Measurements from ENCODE around the gene EPX.
A peak's percentile ranks its signal among the peaks of the same experiment; 100 is the strongest.

The EPX gene

DNA sequence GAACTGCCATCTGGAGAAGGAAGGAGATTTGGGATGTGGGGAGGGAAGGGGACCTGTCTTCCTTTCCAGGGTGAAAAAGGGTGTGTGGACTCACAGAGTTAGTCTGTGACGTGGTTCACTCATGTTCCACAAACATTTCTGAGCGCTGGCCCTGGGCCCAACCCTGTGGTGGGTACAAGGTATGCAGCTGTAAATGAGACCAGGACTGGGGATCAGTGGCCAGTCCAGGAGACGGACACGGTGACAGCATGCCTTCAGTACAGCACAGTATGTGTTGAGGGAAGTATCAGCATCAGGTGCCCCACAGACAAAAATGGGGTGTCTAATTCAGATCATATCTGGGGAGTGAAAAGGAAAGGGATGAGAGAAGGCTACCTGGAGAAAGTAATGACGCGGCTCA is 5.5 kb upstream of the EPX start:
- DNase-seq: no peak

DNA sequence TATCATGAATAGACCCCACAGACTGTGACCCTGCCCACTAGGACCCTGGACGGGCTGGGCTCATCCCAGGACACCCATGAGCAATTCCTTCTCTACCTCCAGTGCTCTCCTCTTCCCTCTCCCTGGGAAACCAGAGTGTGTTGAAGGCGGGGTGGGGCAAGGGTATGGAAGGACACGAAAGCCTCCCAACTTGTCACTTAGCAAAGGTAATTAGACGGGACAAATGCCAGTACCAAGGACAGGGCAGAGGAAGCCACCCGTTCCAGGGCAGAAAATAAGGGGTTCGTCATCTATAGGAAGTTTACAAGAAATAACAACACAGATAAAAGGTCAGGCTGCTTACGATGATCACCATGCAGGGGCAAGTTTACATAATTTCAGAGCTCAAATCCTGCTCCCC is 4.9 kb upstream of the EPX start:
- DNase-seq: no peak

DNA sequence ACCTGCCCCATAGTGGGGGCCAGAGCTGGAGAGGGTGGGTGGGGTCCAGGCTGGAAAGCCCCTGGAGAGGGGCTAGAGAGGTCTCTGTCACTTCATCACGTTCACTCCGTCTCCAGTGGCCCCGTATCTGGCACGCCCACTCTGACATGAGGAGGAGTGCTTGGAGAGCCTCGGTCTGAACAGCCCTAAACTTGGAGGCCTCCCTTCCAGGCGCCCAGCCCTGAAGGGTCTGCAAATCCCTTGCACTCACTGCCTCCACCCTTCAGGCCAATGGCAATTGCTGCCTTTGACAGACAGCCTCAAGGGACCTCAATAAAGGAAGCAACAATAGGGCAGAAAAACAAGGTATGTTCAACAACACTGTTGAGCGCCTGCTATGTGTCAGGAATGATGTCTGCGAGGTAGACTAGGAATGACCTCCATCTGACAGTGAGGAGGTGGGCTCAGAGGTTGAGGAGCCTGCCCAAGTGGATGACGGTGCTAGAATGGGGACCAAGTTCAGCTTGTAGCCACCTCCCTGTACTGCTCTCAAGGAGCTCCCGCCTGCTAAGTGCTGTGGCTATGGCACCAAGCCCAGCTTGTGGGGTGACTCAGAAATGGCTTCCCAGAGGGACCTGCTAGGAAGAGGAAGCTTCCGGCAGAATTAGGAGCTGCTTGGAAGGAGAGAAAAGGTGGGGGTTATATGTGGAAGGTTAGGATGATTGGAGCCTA is 2.9 kb upstream of the EPX start:
- peak; percentile 83 for DNase-seq

DNA sequence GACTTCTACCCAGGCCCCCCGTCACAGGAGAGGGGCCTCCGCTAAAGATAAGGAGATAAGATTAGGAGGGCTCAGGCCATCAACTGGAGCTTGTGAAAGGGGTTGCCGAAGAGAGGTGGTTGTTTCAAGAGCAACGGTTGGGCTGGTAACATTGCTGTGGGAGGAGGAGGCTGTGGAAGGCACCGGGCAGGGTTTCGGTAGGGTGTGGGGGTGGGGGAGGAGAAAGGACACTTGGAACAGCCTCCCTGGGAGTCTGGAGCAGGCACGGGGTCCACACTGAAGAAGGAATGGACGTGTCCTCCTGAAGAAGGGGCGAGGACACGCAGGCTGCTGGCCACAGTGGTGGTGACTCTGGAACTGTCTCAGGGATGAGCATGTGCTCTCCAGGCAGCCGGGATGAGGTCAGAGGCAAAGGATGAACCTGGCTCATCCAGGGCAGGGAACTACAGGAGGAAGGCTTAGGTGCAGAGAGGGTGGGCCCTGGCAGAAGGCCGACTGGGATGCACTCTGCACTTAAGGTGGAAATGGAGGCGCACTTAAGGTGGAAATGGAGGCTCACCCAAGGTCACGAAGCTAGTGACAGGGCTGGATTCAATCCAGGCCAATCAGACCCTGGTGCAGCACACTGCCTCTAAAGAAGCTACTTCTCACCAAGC is 1.2 kb upstream of the EPX start:
- DNase-seq: peak; percentile 77

DNA sequence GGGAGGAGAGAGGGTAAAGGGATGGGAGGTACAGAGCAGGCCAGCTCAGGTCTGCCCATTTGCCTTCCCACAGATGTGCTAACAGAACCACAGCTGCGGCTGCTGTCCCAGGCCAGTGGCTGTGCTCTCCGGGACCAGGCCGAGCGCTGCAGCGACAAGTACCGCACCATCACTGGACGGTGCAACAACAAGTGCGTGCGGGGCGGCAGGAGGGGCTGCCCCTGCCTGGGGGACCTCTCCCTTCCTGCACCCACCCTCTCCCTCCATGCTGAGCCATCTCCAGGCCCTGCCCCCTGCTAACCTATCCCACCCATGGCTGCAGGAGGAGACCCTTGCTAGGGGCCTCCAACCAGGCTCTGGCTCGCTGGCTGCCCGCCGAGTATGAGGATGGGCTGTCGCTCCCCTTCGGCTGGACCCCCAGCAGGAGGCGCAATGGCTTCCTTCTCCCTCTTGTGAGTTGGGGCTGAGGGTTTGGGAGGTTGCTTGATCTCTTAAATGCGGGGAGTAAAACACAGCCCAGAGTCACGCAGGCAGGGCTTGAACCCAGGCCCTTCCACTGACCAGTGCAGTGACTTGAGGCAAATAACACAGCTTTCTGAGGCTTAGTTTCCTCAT is 1.2 kb downstream of the EPX start:
- no peak for DNase-seq

DNA sequence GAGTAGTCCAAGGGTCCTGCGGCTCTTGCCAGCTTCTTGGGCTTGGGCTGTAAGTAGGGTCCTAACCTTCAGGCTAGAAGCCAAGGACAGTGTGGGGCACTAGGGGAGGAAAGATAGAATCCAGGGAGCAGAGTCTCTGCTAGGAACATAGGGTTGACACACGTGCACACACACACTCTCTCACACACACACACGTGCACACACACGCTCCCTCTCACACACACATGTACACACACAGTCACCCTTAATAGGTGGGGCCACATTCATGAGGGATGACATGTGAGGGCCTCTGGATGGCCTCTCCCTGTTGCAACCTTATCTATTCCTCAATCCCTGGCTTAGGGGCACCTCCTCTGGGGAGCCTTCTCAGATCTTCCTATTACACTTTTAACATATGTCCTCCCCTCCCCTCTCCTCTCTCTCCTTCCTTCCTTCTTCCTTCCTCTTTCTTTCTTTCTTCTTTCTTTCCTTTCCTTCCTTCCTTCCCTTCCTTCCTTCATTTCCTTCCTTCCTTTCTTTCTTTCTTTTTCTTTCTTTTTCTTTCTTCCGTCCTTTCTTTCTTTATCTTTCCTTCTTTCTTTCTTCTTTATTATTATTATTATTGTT is 3.1 kb downstream of the EPX start:
- peak; percentile 35 for DNase-seq

DNA sequence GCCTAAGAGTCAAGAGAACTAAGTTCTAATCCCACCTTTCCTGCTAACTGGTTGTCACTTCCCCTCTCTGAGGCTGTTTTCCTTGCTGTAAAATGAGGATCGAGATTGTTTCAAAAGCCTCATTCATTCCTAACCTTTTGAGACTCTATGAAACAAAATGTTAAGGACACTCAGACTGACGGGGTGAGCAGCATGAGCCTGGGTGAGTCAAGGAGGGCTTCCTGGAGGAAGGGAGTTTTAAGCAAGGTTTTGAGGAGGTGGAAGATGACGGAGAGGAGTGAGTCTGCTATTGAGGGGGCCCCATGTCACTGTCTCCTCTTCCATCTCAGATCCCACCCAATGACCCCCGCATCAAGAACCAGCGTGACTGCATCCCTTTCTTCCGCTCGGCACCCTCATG is 4.1 kb downstream of the EPX start:
- DNase-seq: no peak

DNA sequence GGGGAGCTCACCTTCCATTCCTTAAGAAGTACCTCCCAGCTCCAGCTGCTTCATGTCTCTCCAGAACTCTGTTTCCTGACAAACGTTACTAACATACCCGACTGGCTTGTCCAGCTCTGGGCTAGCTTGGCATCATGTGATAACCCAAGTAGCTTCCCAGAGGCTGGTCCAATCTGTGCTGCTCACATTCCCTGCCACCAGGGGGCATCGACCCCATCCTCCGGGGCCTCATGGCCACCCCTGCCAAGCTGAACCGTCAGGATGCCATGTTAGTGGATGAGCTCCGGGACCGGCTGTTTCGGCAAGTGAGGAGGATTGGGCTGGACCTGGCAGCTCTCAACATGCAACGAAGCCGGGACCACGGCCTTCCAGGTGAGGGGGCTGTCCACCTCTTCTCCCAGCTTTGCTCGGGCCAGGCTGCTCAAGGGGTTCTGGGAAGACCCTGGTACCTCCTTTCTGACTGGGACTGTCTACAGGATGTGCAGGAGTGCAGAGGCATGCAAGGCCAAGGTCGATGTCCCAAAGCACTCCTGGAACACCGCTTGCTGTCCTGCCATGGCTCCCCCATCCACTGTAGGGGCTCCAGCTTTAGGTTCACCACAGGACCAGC is 7.6 kb downstream of the EPX start:
- DNase-seq: peak; percentile 82

DNA sequence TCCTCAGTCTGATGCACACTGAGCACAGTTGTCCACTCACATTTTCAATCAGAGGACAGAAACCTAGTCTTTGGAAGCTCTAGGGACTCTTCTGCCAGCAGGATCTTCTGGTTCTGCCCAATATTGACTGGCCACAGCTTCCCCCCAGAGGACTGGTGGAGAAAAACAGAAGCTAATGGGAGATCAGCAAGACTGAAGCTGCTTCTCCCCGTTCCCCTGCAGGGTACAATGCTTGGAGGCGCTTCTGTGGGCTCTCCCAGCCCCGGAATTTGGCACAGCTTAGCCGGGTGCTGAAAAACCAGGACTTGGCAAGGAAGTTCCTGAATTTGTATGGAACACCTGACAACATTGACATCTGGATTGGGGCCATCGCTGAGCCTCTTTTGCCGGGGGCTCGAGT is 10.3 kb downstream of the EPX start:
- DNase-seq: no peak

DNA sequence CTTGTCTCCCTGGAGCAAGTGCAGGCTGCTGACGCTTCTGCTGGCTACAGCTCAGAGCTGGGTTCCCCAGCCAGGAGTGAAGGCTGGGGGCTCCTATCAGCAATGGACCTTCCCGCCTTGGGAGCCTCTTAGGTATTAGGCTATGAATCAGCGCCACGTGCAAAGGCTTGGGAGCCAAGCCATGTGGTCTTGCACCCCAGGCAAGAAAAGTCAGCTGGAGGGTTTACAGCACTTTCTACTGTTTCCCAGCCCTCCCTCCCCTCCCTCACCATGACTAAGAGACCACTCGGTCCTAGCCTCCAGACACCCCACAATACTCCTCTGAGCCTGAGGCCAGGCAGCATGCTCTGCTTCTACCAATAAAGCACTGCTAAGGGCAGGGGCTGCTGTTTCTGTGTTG is 12.3 kb downstream of the EPX start:
- no peak for DNase-seq

DNA sequence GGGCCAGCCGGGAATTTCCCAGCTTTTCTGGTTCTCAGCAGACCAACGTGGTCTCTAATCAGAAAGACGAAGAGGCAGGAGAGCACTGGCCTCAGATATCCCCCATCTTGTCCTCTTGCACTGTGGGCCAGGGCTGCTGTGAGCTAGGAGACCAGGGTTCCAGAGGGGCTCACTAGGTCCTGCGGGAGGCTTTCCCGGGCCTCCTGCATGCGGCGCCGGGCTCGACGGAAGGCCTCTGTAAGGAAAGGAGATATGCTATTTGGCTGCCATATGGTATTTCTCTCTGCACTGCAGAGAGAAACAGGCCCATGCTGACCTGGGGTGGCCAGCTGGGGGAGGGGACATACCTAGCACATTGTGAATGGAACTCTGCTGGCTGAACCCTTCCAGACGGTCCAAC is 13.4 kb downstream of the EPX start:
- no peak for DNase-seq

DNA sequence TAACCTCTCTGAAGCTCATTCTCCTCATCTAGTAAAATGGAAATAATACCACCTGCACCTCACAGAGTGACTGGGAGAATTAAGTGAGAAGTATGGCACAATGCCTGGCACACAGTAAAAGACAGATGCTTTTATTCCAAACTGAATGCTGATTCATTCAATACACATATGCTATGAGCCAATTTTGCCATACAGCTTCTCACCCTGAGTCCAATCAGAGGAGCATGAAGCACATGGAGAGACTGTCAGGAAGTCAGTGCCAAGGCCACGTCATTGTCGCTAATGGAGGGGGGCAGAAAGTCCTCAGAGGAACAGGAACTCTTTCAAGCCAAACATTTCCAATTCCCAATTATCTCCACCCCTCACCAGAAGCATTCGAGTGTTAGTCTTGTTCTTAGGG is 14.9 kb downstream of the EPX start:
- no peak for DNase-seq

DNA sequence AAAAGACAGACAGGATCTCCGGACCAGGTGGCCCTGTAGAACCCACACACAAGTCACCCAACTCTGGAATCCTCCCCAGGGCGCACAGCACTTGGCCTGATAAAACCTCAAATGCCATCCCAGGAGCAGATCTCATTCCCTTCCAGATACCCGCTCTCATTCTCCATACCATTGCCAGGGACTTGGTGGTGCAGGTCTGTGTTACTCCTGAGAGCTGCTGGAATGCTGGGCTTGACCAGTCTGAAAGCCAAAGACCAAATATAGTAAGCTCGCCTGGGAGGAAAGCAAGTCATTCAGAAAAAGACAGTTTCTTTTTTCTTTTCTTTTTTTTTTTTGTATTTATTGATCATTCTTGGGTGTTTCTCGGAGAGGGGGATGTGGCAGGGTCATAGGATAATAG is 15.8 kb downstream of the EPX start:
- no peak for DNase-seq

DNA sequence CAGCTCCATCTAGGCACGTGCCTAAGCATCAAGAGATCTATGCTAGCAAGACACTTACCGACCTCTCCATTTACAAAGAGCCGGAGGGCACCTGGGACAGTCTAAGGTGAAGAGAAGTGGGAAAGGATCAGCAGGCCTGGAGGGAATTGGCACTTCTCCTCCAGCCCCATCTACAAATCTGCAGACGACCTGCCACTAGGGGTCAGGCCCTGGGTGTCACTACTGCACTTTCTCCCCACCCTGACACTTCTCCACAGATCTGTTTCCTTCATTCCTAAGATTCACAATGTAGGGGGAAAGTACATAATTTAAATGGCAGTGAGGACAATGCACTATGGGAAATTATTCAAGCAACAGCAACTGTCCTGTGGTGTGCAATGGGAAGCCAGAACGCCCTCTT is 18.4 kb downstream of the EPX start:
- no peak for DNase-seq

DNA sequence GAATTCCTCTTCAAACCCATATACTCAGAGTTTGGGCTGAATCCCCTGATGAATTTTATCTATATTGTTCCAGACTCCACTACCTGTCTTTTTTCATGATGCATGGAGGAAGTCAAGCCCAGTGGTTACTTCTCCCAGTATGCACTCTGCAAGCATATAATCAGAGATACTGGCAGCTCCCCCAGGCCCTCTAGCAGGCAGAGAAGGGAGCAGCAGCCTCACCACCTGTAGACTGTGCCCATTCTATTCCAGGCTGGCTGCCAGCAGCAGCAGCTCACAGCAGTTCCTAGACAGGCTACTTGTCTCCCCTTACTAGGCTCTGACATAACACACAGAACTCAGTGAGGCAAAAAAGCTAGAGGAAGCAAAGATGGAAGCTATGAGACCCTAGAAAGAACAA is 23.2 kb downstream of the EPX start:
- DNase-seq: peak; percentile 76

DNA sequence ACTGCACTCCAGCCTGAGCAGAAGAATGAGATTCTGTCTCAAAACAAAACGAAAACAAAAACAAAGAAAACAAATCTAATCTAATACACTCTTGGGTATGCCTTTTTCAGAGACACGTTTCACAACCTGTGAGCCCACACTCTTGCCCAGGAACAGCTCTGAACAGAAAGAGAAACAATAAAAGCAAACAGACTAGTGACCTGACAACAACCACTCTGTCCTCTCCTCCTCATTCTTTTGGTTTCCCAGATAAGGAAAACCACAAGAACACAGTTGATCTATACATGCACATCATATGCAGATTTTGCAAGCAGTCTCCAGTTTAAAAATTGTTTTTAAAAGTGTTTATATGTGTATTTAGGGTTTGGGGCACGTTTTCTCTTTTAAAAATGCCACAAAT is 25.2 kb downstream of the EPX start:
- peak; percentile 87 for DNase-seq

DNA sequence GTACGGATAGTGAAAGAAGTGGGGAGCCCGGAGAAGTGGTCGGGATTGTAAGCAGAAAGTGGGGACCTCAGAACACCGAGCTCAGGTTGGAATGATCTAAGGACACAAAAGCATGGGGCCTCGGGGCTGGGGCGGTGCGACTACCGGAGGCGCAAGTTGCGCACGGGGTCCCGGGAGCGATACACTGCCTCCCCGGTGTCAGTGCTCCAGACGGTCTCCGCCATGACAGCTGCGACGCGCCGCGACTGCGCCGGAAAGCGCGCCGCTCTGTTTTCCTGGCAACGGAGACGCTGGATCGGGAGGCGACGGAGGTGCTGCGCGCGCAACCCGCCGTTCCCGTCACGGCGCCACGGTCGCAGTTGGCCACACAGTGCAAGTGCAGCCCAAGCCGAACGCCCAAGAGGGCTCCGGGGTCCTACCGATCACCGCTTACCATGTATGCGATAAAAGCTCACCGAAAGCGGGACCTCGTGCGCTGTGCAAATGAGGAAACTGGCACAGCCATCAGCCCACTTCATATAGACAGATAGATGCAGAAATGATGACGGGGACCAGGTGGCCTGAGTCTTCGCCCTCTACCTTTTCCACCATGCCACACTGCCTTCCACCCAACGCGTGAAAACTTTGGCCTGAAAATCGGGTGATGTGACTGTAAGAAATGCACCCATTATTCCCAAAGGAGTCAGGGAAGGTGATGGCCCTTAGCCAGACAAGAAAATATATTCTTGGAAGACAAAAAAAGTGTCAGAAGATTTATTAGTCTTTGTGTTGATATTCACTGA is 26.7 kb downstream of the EPX start, which contains the start of gene MKS1:
TSS of gene MKS1 (minus strand) at position 249 of the 782 bp plus-strand sequence. CDS start at position 224, 25 bp downstream.
- peak; percentile 98 for DNase-seq

DNA sequence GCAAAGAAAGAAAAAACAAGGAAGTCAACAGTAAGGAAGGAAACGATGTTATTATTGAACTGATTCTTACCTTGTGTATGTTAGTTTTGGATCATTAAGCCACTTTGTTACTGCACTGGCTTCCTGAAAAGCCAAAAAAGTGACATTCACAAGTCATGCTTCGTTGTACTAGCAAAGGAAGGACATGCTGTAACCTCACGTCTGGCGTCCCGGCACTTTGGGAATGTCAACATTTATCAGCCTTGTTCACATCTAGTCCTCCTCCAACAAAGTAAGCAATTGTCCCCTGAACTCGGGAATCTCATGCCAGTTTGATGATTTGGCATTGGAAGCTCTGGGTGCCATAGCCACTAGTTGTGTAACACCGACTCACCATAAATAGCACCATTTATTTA is 27.3 kb downstream of the EPX start:
- DNase-seq: no peak

DNA sequence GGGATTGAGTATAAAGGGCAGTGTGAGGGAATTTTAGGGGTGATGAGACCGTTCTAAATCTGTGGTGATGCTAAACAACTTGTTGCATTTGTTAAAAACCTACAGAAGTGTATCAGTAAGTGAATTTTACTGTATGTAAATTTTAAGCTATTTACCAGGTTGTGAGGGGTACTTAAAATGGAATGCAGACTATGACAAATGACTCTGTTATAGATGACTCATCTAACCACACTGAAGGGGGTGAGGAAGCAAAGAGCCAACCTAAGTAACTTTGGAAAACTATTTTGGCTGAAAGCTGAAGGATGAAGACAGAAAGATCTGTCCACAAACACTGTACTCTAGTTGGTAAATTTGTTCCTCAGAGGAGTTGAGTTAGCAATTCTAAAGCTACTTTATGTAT is 31.8 kb downstream of the EPX start:
- peak; percentile 59 for DNase-seq

DNA sequence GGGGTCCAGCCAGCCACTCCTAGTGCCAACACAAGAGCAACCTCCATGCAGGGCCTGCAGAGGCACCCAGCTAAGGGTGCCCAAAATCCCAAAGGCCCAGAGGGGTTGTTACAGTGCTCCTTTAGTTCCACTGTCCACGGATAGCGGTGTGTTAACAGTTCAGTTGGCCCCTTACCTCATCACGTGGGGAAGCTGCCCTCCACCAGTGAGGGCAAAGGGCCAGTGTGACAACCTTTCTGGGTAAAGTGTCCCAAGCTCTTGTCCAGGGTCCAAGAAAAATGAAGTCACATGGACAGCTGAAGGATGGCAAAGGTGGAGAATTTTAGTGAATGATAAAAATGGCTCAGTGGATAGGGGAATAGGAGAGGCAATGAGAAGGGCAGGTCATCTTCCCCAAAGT is 35.2 kb downstream of the EPX start:
- DNase-seq: no peak

DNA sequence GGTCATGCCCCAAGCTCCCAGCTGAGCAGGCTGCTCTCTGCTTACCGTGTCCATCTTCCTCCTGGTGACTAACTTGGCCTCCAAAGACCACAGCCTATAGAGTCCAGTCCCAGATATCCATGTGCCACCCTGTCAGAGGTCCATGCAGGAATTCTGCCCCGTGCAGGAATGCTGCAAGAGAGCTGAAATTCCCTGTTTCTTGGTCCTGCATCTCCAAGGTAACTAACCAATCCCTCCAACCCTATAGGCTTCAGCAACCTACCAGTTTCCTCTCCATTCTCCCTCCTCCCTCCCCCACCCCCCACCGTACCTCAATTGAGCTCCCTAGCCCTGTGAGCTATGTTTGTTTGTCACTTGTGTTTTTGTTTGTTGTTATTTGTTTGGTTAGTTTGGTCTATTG is 36.2 kb downstream of the EPX start:
- DNase-seq: no peak

DNA sequence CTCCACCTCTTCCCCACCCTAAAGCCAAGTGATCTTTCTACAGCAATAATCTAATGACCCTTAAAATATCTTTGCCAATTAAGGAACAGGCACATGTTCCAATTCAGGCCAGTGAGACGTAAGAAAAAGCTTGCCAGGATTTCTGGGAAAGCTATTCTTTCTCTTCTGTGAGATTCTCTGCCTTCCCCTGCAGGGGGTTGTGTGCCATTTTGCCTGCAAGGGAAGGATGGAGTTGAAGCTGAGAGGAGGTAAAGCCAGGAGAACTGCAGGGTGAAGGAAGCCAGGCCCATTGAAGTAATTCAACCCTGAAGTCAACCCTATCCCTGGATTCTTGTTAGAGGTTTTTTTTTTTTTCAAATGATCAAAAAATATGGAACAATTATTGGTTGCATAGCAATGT is 36.9 kb downstream of the EPX start:
- DNase-seq: no peak

DNA sequence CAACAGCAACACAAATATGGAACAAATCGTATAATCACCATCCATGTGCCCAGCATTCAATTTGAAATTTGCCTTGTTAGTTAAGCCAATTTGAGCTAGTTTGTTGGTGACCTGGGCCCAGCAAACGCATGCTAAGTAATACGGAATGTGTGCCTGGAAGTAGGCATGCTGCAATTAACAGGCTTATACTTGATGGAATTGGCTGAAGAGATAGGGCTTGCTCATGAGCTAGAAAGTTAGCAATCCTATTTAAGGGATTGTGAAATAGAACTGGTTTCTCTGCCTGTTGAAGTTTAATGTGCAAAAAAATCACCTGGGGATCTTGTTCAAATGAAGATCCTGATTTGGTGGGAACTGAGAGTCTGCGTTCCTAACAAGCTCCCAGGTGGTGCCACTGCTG is 37.4 kb downstream of the EPX start:
- DNase-seq: no peak

All from hematopoietic multipotent progenitor cell treated with erythropoietin and hydrocortisone succinate and interleukin-3 and kit ligand, for 4 days (in vitro differentiated cells).